ENCODE measurements around the gene HIPK3.
A peak's percentile ranks its signal among the peaks of the same experiment; 100 is the strongest.
"Not testable (repeated sequence)": the region's sequence is repeated elsewhere in the genome, so short reads cannot be mapped to it uniquely, and the experiment has no call there.

Gene HIPK3

DNA sequence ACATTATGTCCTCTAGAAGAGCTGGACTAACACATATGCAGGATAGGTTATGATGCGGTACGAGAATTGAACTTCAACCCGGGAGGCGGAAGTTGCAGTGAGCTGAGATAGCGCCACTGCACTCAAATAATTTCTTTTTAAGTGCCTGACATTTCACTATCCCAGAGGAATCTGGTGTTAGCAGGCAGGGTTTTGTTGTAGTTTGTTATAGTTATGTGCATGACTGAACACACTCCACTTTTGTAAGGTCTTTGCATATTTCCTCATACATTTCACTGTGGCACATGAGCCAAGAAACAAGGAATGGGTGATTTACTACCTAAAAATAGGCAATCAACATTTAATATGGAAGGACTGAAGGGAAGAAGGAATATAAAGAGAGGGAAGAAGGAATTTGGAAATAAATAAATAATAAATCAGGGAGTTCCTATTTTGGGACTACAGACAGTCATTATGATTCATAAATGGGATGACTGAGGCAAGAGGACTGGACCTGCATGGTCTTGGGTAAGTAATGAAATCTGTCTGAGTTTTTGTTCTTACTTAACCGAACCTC lies 8.7 kb upstream of the HIPK3 start:
- Mint-ChIP-seq H3K9me3 (no peaks in the 10 kb centered on the region), H3K27ac (no peak overlapping the region), H3K36me3 (no peaks in the 10 kb centered on the region), H3K4me3 (no peak overlapping the region), H3K4me1 (no peaks in the 10 kb centered on the region)
- no peak for ATAC-seq
- no peak for DNase-seq (ENCODE audit: low spot score in 2 of 2)

GRCh38 chr11:33256031-33256812 lies 959 bp upstream of the HIPK3 start:
- peaks cover 24% of the 10 kb centered on the region for H3K36me3 Mint-ChIP-seq
- H3K27ac Mint-ChIP-seq, result peak overlapping the region; percentile 97
- H3K9me3 Mint-ChIP-seq, result no peaks in the 10 kb centered on the region
- peaks cover 18% of the 10 kb centered on the region for H3K4me1 Mint-ChIP-seq
- peak overlapping the region; percentile 96 for H3K4me3 Mint-ChIP-seq
- DNase-seq (ENCODE audit: low spot score in 2 of 2) (no peak), ATAC-seq (no peak)

GRCh38 chr11:33256813-33257159 lies 395 bp upstream of the HIPK3 start:
- no peak for ATAC-seq
- Mint-ChIP-seq H3K9me3 (no peaks in the 10 kb centered on the region), H3K27ac (peak overlapping the region; percentile 97), H3K4me3 (peak overlapping the region; percentile 96), H3K36me3 (peaks cover 24% of the 10 kb centered on the region), H3K4me1 (peaks cover 24% of the 10 kb centered on the region)
- DNase-seq (ENCODE audit: low spot score in 2 of 2), result no peak

- Mint-ChIP-seq H3K4me1 (peaks cover 33% of the 10 kb centered on the region), H3K27ac (peak overlapping the region; percentile 97), H3K36me3 (peaks cover 24% of the 10 kb centered on the region), H3K9me3 (no peaks in the 10 kb centered on the region), H3K4me3 (peak overlapping the region; percentile 96)
- DNase-seq (ENCODE audit: low spot score in 2 of 2) (peak; percentile 50 to 85), ATAC-seq (peak; percentile 67)
Measured at GRCh38 chr11:33257897-33258630, 883 bp downstream of the HIPK3 start.

DNA sequence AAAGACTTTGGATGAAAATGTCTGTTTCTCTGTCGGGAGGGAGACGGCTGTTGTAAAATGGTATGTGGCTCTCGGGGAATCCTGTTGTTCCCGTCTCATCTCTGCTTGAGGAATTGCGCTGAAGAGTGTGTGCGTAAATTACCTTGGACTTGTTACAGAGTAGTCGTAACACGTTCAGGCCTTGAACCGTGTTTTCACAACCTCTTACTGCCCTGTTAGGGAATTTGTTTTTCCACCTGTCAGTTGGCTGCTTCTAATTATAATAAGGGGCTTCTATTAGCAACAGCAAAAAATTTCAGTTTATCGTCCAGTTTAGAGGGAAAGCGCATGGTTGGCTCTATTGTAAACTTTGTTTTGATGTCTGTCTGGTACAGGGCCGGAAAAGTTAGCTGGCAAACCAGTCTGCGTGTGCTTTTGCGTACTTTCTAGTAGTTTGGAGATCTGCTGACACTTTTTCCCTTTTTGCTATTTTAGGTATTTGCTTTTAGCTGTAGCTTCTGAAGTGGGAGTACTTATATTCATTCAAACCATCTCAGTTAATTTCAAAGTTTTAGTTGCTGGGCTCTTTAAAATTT lies 1.5 kb downstream of the HIPK3 start:
- Mint-ChIP-seq H3K9me3 (no peaks in the 10 kb centered on the region), H3K4me1 (peaks cover 36% of the 10 kb centered on the region), H3K4me3 (peak overlapping the region; percentile 96), H3K27ac (peak overlapping the region; percentile 97), H3K36me3 (peaks cover 24% of the 10 kb centered on the region)
- no peak for DNase-seq (ENCODE audit: low spot score in 2 of 2)
- peak; percentile 2 for ATAC-seq

DNA sequence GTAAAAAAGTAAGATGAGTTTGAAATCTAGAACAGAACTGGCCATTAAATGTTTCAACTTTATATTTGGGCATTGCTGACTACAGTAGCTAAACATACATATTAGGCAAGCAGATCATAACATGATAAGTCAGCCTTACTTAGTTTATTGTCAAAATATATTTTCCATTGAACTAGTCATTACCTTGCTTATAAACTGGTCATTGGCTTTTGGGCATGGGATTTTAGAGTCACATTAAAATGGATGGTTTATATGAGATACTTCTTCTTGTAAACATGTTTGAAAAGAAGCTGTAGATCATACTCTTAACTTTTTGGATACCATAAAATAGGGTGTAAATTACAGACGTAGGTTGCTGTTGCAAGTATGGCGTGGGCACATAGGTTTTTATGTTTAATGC lies 2.7 kb downstream of the HIPK3 start:
- Mint-ChIP-seq H3K9me3 (no peaks in the 10 kb centered on the region), H3K27ac (peak overlapping the region; percentile 54), H3K4me1 (peaks cover 36% of the 10 kb centered on the region), H3K4me3 (peak overlapping the region; percentile 96), H3K36me3 (peaks cover 24% of the 10 kb centered on the region)
- DNase-seq (ENCODE audit: low spot score in 2 of 2), result no peak
- no peak for ATAC-seq

DNA sequence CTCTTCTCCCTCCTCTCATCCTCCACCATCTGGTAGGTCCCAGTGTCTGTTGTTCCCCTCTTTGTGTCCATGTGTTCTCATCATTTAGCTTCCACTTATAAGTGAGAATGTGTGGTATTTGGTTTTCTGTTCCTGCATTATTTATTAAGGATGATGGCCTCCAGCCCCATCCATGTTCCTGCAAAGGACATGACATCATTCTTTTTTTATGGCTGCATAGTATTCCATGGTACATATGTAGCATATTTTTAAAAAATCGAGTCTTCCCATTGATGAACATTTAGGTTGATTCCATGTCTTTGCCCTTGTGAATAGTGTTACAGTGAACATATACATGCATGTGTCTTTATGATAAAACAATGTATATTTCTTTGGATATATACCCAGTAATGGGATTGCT lies 4.2 kb downstream of the HIPK3 start:
- not testable (repeated sequence) for DNase-seq (ENCODE audit: low spot score in 2 of 2); H3K4me3 Mint-ChIP-seq; H3K27ac Mint-ChIP-seq; ATAC-seq; H3K9me3 Mint-ChIP-seq
- peaks cover 19% of the 10 kb centered on the region for H3K36me3 Mint-ChIP-seq
- peaks cover 32% of the 10 kb centered on the region for H3K4me1 Mint-ChIP-seq

- no peak overlapping the region for H3K4me3 Mint-ChIP-seq
- DNase-seq (ENCODE audit: low spot score in 2 of 2), result no peak
- H3K27ac Mint-ChIP-seq, result no peak overlapping the region
Measured at GRCh38 chr11:33262011-33262645, 4.9 kb downstream of the HIPK3 start.

GRCh38 chr11:33263549-33263948 lies 6.4 kb downstream of the HIPK3 start:
- H3K4me3 Mint-ChIP-seq, result no peak overlapping the region
- ATAC-seq, result no peak
- H3K9me3 Mint-ChIP-seq, result no peaks in the 10 kb centered on the region

More at GRCh38 chr11:33262011-33262645, 4.9 kb downstream of the HIPK3 start:
- Mint-ChIP-seq H3K9me3 (no peaks in the 10 kb centered on the region), H3K36me3 (peaks cover 12% of the 10 kb centered on the region), H3K4me1 (peaks cover 25% of the 10 kb centered on the region)
- no peak for ATAC-seq

GRCh38 chr11:33264926-33265325 lies 7.7 kb downstream of the HIPK3 start:
- no peak overlapping the region for H3K4me3 Mint-ChIP-seq
- no peak overlapping the region for H3K27ac Mint-ChIP-seq
- ATAC-seq (no peak), DNase-seq (ENCODE audit: low spot score in 2 of 2) (no peak)
- H3K4me1 Mint-ChIP-seq, result peaks cover 34% of the 10 kb centered on the region
- H3K36me3 Mint-ChIP-seq, result no peaks in the 10 kb centered on the region
- no peaks in the 10 kb centered on the region for H3K9me3 Mint-ChIP-seq

More at GRCh38 chr11:33263549-33263948, 6.4 kb downstream of the HIPK3 start:
- Mint-ChIP-seq H3K36me3 (peaks cover 3% of the 10 kb centered on the region), H3K4me1 (peaks cover 25% of the 10 kb centered on the region), H3K27ac (no peak overlapping the region)
- no peak for DNase-seq (ENCODE audit: low spot score in 2 of 2)

DNA sequence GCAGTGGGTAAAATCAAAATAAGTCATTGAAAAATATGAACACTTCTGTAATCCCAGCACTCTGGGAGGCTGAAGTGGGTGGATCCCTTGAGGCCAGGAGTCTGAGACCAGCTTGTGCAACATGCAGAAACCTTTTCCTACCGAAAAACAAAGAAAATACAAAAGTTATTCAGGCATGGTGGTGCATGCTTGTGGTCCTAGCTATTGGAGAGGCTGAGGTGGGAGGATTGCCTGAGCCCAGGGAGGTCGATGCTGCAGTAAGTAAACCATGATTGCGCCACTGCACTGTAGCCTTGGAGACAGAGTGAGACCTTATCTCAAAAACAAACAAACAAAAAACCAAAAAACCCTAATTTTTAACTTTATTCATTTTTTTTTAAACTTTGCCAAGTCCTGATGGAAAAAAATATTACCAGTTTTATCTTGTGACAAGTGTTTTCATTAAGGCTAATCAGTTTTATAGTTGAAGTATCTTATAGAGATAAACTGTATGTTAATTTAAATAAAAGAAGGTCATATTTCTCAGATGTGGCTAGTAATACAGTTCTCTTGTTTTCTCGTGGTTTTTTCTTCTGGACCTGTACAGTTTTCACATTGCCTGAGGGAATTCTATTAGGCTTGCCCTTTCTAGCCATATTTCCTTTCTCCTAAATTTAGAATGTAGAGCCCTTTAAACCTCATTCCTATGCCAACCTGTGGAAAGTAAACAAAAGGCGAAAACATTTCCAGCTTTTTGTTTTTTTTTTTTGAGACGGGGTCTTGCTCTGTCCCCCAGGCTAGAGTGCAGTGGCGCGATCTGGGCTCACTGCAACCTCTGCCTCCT lies 9.4 kb downstream of the HIPK3 start:
- Mint-ChIP-seq H3K4me3 (no peak overlapping the region), H3K27ac (no peak overlapping the region), H3K4me1 (peaks cover 26% of the 10 kb centered on the region), H3K9me3 (no peaks in the 10 kb centered on the region), H3K36me3 (no peaks in the 10 kb centered on the region)
- DNase-seq (ENCODE audit: low spot score in 2 of 2) (no peak), ATAC-seq (no peak)

DNA sequence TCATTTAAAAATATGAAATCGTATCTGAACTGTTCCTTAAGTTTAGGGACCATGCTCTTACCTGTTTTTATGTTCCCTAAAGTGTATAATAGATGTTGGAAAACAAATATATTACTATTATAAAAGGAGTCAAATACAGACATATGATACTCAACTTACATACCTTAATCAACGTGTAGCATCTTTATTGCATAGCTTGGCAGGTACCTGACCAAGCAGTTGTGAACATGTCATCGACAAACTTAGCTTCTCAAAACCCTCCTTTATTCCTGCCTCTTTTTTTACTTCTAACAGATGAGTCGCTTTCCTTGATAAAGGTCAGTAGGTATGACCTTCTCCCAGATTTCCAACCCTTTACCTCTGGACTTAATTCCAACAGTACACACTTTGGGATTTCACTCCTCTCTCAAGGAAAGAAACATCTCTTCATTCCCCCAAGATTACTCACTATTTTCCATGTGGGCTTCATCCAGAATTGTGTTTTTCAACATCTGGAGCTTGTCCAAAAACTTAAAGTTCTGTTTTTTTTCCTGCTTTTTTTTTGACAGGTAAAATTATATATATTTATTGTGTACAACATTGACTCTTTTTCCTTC lies 11.9 kb downstream of the HIPK3 start:
- no peaks in the 10 kb centered on the region for H3K9me3 Mint-ChIP-seq
- DNase-seq (ENCODE audit: low spot score in 2 of 2) (no peak), ATAC-seq (no peak)
- peaks cover 23% of the 10 kb centered on the region for H3K4me1 Mint-ChIP-seq
- no peak overlapping the region for H3K4me3 Mint-ChIP-seq
- no peak overlapping the region for H3K27ac Mint-ChIP-seq
- no peaks in the 10 kb centered on the region for H3K36me3 Mint-ChIP-seq

DNA sequence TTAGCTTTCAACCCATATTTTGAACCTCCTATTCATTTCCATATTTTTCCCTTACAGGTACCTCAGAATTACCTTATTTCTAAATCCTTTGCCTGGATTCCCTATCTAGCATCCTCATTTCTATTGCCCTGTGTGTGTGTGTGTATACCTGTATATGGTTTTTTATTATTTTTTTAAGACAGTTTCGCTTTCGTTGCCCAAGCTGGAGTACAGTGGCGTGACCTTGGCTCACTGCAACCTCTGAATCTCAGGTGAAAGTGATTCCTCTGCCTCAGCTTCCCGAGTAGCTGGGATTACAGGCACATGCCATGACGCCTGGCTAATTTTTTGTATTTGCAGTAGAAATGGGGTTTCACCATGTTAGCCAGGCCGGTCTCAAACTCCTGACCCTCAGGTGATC lies 12.6 kb downstream of the HIPK3 start:
- Mint-ChIP-seq H3K4me1 (peaks cover 23% of the 10 kb centered on the region), H3K4me3 (no peak overlapping the region), H3K36me3 (no peaks in the 10 kb centered on the region), H3K27ac (no peak overlapping the region), H3K9me3 (no peaks in the 10 kb centered on the region)
- ATAC-seq (no peak), DNase-seq (ENCODE audit: low spot score in 2 of 2) (no peak)

DNA sequence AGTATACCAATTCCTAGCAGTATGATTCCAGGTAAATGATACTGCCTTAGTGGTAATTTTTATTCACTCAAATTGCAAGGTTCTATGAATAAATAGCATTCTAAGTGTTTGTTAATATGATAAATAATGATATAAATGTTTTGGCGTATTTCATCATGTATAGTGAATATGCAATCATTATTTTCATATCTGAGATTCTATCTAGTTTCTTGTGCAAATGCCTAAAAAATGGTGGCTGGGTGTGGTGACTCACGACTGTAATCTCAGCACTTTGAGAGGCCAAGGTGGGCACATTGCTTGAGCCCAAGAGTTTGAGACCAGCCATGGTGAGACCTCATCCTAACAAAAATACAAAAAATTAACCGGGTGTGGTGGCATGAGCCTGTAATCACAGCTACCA lies 13.9 kb downstream of the HIPK3 start:
- peaks cover 23% of the 10 kb centered on the region for H3K4me1 Mint-ChIP-seq
- no peaks in the 10 kb centered on the region for H3K36me3 Mint-ChIP-seq
- no peaks in the 10 kb centered on the region for H3K9me3 Mint-ChIP-seq
- DNase-seq (ENCODE audit: low spot score in 2 of 2) (no peak), ATAC-seq (no peak)
- H3K4me3 Mint-ChIP-seq, result no peak overlapping the region
- H3K27ac Mint-ChIP-seq, result no peak overlapping the region
